Small intestine (tissue), 7 donors: ENCODE results near the gene GFY. TPM values are rescaled to one million over a fixed set of nuclear protein-coding genes. Genes with fewer than 3 reads are reported as not detected.
A peak's percentile ranks its signal among the peaks of the same experiment; 100 is the strongest.

Experiments
- DNase-seq, 2 donors: peaks; one replicate each; pipeline versions ENCODE4 v3.0.0 to v3.0.0-alpha.2; 2013
- FAIRE-seq: peaks from 2 replicates; lab custom pipeline; 2012; peaks lifted over from hg19 to GRCh38; lab: Jason Lieb, UNC
- H3K27ac ChIP-seq, 3 donors: one replicate each; pipeline ENCODE4 v1.5.1; 2013; ENCODE audit warnings: low read length in 2 of 3, mild to moderate bottlenecking in 2 of 3, control low read depth in 1 of 3, inconsistent platforms in 1 of 3, low read depth in 1 of 3, moderate library complexity in 1 of 3
- H3K27me3 ChIP-seq, 3 donors: one replicate each; pipeline ENCODE4 v1.6.1; 2013; ENCODE audit warnings: low read length in 3 of 3, inconsistent platforms in 1 of 3; ENCODE audit not compliant: control insufficient read depth in 3 of 3, insufficient read depth in 3 of 3
- H3K36me3 ChIP-seq, 3 donors: one replicate each; pipeline ENCODE4 v1.6.1; 2013; ENCODE audit warnings: low read length in 3 of 3, inconsistent platforms in 1 of 3, low read depth in 1 of 3, mild to moderate bottlenecking in 1 of 3, moderate library complexity in 1 of 3; ENCODE audit not compliant: control insufficient read depth in 3 of 3, insufficient read depth in 2 of 3
- H3K4me1 ChIP-seq, 3 donors: one replicate each; pipeline ENCODE4 v1.6.1; 2013; ENCODE audit warnings: low read length in 2 of 3, inconsistent platforms in 1 of 3, low read depth in 1 of 3, mild to moderate bottlenecking in 1 of 3, moderate library complexity in 1 of 3; ENCODE audit not compliant: control insufficient read depth in 3 of 3, insufficient read depth in 2 of 3
- H3K4me3 ChIP-seq, 3 donors: one replicate each; pipeline ENCODE4 v1.5.1; 2013; ENCODE audit warnings: low read length in 3 of 3, control low read depth in 1 of 3, inconsistent platforms in 1 of 3, low read depth in 1 of 3, mild to moderate bottlenecking in 1 of 3, moderate library complexity in 1 of 3
- H3K9me3 ChIP-seq, 2 donors: one replicate each; pipeline ENCODE4 v1.6.1; 2013; ENCODE audit warnings: low read depth in 1 of 2, low read length in 1 of 2; ENCODE audit not compliant: control insufficient read depth in 2 of 2, insufficient read depth in 1 of 2
- WGBS, 3 donors: extraction: QIAGEN DNeasy Blood & Tissue Kit; methylation state at CpG; one replicate each; pipeline ENCODE4 v1.1.7; 2013; 5-methylcytosine and 5-hydroxymethylcytosine counted together
- polyA plus RNA-seq, 4 donors: library from polyadenylated mRNA; stranded (reverse) in 3 of 4; unstranded in 1 of 4; fragments of 200-250 nt in 3 of 4; fragments of 120-200 nt in 1 of 4; gene quantifications; one replicate each; pipeline versions ENCODE4 v1.2.1 to v1.2.3, GENCODE V29; 2013
- donor health status: healthy with polysubstance abuse.
- donor health status: control.
- donor health status: control.
- donor health status: Bipolar disorder and iron deficiency.
- donor health status: healthy.

Gene GFY
- polyA plus RNA-seq, 4 donors: not detected

GRCh38 chr19:49428547-49429451, 3.6 kb downstream of the GFY start:
- Histone ChIP-seq H3K27ac (no peak overlapping the region), H3K4me3 (no peak overlapping the region), H3K4me1 (no peaks in the 10 kb centered on the region), H3K9me3 (peaks cover 0 to 11% of the 10 kb centered on the region in 2 donors), H3K36me3 (no peaks in the 10 kb centered on the region), H3K27me3 (peaks cover 12 to 99% (median 66%) of the 10 kb centered on the region in 3 donors)
- FAIRE-seq: no peak
- 12 to 19% (median 14%) methylated on average over 26 to 29 of the region's 29 CpGs for WGBS, 3 donors
- no peak for DNase-seq

GRCh38 chr19:49430172-49430677, 5.0 kb downstream of the GFY start:
- H3K9me3 ChIP-seq: peaks cover 0 to 11% of the 10 kb centered on the region in 2 donors
- FAIRE-seq (no peak), DNase-seq (no peak)
- H3K4me1 ChIP-seq: no peaks in the 10 kb centered on the region
- H3K36me3 ChIP-seq: no peaks in the 10 kb centered on the region
- H3K4me3 ChIP-seq: no peak overlapping the region
- H3K27ac ChIP-seq: no peak overlapping the region
- peaks cover 10 to 99% (median 62%) of the 10 kb centered on the region in 3 donors for H3K27me3 ChIP-seq
- WGBS, 3 donors: 59 to 68% (median 61%) methylated on average over 7 to 9 of the region's 9 CpGs

GRCh38 chr19:49430678-49431329, 5.6 kb downstream of the GFY start:
- Histone ChIP-seq H3K4me1 (no peaks in the 10 kb centered on the region), H3K9me3 (peaks cover 0 to 11% of the 10 kb centered on the region in 2 donors), H3K27me3 (peaks cover 7 to 99% (median 62%) of the 10 kb centered on the region in 3 donors), H3K4me3 (no peak overlapping the region), H3K36me3 (no peaks in the 10 kb centered on the region), H3K27ac (no peak overlapping the region)
- no peak for DNase-seq
- 60 to 67% (median 65%) methylated on average over 28 of the region's 28 CpGs for WGBS, 3 donors
- FAIRE-seq: no peak

- FAIRE-seq: no peak
- Histone ChIP-seq H3K36me3 (no peaks in the 10 kb centered on the region), H3K27me3 (peaks cover 7 to 99% (median 61%) of the 10 kb centered on the region in 3 donors), H3K9me3 (peaks cover 0 to 11% of the 10 kb centered on the region in 2 donors), H3K27ac (no peak overlapping the region), H3K4me3 (no peak overlapping the region), H3K4me1 (no peaks in the 10 kb centered on the region)
- WGBS, 3 donors: 44 to 53% (median 52%) methylated on average over 23 to 29 of the region's 29 CpGs
- no peak for DNase-seq
Measured at GRCh38 chr19:49431330-49431749, 6.2 kb downstream of the GFY start.

- H3K36me3 ChIP-seq: no peaks in the 10 kb centered on the region
- DNase-seq (peak in 1 of 2 donors; percentile 40), FAIRE-seq (no peak)
- H3K27ac ChIP-seq: no peak overlapping the region
- H3K4me1 ChIP-seq: no peaks in the 10 kb centered on the region
- no peak overlapping the region for H3K4me3 ChIP-seq
- peaks cover 0 to 11% of the 10 kb centered on the region in 2 donors for H3K9me3 ChIP-seq
- 9 to 15% (median 13%) methylated on average over 52 to 63 of the region's 63 CpGs for WGBS, 3 donors
- H3K27me3 ChIP-seq: peaks cover 7 to 99% (median 66%) of the 10 kb centered on the region in 3 donors
Measured at GRCh38 chr19:49432141-49433073, 7.2 kb downstream of the GFY start.

GRCh38 chr19:49433240-49433901, 8.2 kb downstream of the GFY start:
- no peak overlapping the region for H3K27ac ChIP-seq
- peaks cover 7 to 99% (median 67%) of the 10 kb centered on the region in 3 donors for H3K27me3 ChIP-seq
- FAIRE-seq (no peak), DNase-seq (no peak)
- no peaks in the 10 kb centered on the region for H3K36me3 ChIP-seq
- no peak overlapping the region for H3K4me3 ChIP-seq
- 16 to 32% (median 19%) methylated on average over 30 to 31 of the region's 31 CpGs for WGBS, 3 donors
- peaks cover 0 to 8% of the 10 kb centered on the region in 2 donors for H3K9me3 ChIP-seq
- no peaks in the 10 kb centered on the region for H3K4me1 ChIP-seq

GRCh38 chr19:49434907-49435583, 9.9 kb downstream of the GFY start:
- FAIRE-seq: no peak
- Histone ChIP-seq H3K4me1 (no peaks in the 10 kb centered on the region), H3K27ac (no peak overlapping the region), H3K4me3 (no peak overlapping the region), H3K27me3 (peaks cover 7 to 99% (median 67%) of the 10 kb centered on the region in 3 donors), H3K36me3 (no peaks in the 10 kb centered on the region), H3K9me3 (peaks cover 0 to 8% of the 10 kb centered on the region in 2 donors)
- 74 to 84% (median 81%) methylated on average over 17 to 18 of the region's 18 CpGs for WGBS, 3 donors
- DNase-seq: no peak
